HG02759 (cell line): Measurements from ENCODE around the gene MCM5.
"Not testable (repeated sequence)": the region's sequence is repeated elsewhere in the genome, so short reads cannot be mapped to it uniquely, and the experiment has no call there.

Experiments used
- ATAC-seq: cut with Tn5 transposase; IDR thresholded peaks from one replicate; pipeline ENCODE4 v1.9.1; 2021; ENCODE audit warnings: mild to moderate bottlenecking, moderate library complexity; ENCODE audit not compliant: unreplicated experiment

MCM5 gene

DNA sequence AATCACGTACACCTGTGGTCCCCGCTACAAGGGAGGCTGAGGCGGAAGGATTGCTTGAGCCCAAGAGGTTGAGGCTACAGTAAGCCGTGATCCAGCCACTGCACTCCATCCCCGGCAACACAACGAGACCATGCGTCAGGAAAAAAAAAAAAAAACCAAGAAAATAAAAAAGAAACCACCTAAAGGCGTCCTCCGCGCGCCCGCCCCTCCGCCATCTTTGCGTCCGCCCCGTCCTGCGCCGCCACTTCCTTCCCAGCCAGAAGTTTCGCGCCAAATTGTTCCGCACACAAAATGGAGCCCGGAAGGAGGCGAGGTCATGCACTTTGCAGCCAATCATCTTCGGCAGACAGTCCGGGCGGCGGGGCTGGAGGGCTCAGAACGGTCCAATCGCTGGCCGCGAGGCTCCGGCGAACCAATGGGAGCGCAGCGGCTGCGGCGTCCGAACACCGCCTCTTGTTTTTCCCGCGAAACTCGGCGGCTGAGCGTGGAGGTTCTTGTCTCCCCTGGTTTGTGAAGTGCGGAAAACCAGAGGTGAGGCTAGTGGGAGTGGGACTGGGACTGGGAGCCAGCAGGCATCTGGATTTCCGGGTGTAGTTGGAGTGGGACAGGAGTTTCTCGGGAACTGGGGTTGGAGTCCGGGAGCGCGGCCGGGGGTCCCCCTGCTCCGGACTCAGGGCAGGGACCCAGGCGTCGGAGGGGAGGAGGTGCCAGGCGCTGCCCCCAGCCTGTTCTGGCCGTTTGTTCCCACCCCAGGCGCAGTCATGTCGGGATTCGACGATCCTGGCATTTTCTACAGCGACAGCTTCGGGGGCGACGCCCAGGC is at the start of gene MCM5:
MCM5 (plus strand) TSS at position 463 of the 823 bp plus-strand sequence; CDS start at position 762, 299 bp downstream.
- peak; percentile 97 for ATAC-seq

DNA sequence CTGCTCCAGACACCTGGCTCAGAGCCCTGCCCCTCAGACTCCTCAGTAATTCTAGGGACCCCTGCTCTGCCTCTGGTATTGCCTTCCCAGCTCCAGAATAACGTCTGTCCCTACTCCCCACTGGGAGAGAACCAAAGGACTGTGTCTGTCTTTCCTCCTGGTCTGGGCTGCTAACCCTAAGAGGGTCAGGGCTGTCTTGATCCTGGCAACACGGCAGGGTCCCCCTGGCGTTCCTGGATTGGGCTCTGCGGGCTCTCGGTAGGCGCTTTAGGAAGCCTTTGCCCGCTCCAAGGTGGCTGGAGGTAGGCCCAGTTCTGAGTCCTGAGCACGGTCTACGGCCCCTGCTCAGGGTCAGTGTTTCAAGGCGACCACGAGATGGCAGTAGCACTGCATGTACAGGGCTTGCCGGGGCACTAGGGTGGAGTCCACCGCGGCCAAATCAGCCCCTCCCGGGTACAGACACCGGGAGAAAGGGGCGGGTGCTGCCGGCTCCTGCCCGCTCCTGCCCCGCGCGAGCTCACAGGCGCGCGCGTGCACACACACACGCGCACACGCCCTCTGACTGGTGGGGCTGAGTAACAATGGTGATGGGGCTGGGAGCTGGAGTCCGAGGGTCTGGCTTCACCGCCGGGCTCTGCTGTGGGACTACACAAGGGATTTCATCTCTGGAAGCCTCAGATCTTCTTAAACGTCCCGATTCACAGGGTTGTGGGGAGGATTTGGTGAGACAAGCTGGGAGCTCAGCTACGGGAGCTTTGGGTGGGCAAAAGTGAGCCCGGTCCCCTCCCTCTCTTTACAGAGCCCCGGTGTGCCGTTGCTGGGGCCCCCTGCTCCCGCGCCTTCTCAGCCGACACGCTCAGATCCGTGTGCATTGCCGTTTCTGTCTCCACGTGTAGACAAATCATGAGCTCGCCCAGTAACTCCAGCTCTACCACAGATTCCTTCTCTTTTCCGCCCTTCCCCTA is 49.1 kb upstream of the MCM5 start:
- ATAC-seq = peak; percentile 78

- peak; percentile 42 for ATAC-seq
Observed at GRCh38 chr22:35352214-35353111, 47.5 kb upstream of the MCM5 start.

GRCh38 chr22:35353318-35353717 is 46.6 kb upstream of the MCM5 start:
- ATAC-seq = no peak

- ATAC-seq = no peak
Observed at GRCh38 chr22:35354068-35354467, 45.9 kb upstream of the MCM5 start.

- ATAC-seq = no peak
Observed at GRCh38 chr22:35357883-35358621, 41.9 kb upstream of the MCM5 start.

- no peak for ATAC-seq
Observed at GRCh38 chr22:35359380-35360065, 40.4 kb upstream of the MCM5 start.

DNA sequence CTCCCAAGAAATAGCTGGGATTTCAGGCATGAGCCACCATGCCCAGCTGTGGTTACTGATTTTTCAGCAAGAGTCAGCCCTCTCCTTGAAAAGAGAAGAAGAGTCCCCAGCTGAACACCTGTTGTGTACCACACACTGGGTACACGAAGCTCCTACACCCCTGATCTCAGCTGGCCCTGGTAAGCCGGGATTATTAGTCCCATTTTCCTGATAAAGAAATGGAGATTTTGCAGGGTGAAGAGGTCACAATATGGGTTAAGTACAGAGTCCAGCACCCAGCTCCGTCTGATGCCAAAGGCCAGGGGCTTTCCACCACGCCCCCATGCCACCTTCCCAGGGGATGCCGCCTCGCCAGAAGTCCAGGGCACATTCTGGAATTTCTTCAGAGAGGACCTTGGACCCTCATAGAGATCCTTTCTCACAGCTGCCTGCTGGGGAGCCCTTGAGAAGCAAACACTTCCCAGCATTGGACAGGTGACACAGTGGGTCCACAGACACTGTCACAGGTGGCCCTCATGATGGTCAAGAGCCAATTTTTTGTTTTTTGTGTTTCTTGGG is 38.9 kb upstream of the MCM5 start:
- no peak for ATAC-seq

- ATAC-seq = no peak
Observed at GRCh38 chr22:35363566-35364086, 36.3 kb upstream of the MCM5 start.

DNA sequence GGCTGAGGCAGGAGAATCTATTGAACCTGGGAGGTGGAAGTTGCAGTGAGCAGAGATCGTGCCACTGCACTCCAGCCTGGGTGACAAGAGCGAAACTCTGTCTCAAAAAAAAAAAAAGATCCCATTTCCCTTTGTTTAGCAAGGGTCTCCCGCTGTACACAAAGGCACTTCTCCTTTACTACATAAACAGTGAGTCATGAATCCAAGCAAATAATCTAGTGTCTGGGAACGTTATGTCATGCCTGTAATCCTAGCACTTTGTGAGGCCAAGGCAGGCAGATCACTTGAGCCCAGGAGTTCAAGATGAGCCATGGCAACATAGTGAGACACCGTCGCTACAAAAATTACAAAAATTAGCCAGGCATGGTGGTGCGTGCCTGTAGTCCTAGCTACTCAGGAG is 35.7 kb upstream of the MCM5 start:
- not testable (repeated sequence) for ATAC-seq

GRCh38 chr22:35367331-35367886 is 32.5 kb upstream of the MCM5 start:
- ATAC-seq = peak; percentile 48

- ATAC-seq = no peak
Observed at GRCh38 chr22:35368386-35368785, 31.6 kb upstream of the MCM5 start.

- ATAC-seq = no peak
Observed at GRCh38 chr22:35369996-35370395, 29.9 kb upstream of the MCM5 start.

DNA sequence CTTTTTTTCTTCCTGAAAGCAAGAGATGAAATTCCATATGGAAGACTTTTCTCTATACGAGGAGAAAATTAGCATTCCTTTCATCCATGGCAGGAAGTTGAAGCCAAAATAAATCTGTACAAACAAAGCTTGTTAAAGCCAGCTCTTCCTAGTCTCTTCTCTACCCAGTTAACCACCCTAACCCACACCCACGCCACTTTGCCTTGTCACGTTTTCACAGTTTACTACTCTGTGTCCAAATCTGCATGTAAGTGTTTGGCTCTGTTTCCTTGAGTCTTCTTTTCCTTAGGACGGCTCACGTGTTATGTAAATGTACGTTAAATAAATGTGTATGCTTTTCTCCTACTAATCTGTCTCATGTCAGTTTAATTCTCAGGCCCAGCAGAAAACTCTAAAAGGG is 26.2 kb upstream of the MCM5 start:
- no peak for ATAC-seq

- no peak for ATAC-seq
Observed at GRCh38 chr22:35375031-35375430, 24.9 kb upstream of the MCM5 start.

GRCh38 chr22:35375526-35375925 is 24.4 kb upstream of the MCM5 start:
- no peak for ATAC-seq

DNA sequence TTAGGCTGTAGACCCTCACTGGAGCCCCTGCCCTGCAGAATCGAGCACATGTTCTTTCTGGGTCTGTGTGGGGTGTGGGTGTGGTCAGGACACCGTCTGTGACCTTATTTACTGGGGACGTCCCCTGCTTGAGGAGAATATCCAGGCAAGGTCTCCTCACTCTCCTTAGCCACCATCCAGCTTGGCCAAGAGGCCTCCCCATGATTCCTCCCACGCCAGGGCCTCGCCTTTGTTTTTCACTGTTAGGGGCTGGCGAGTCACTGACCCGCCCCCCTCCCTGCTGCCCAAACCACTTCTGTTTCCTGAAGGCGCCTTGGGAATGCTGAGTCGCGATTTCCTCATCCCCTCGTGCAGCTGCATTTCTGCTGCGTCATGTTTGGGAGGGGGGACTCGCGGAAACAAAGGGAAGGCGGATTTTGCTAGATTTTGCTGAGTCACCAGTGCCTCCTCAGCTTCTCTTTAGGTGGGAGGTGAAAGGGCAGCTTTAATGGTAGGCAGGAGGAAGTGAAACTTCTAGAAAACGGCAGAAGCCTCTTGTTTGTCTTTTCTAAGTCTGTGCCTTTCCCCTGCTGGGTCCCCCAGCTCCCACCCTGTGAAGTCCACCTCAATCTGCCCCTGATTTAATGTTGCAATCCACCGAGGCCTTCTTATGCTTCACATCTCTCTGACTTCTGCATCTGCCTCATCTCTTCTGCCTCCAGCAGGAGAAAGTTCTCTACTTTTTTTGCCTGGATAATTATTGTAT is 23.0 kb upstream of the MCM5 start:
- ATAC-seq = peak; percentile 57

DNA sequence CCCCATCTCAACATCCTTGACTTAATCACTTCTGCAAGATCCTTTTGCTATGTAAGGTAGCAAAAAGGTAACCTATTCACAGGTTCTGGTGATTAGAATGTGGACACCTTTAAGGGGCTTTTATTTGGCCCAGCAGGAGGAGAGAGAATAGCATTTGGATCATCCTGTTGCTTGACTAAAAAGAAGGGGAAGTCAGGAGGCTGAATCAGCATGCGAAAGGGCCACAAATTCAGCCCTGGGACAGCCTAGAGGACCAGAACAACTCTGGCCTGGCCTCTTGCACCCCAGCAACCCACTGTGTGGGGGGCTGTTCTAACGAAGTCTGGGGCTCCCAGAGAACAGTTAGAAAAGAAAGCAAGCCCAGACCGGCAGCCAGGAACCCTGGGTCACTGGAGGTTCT is 22.2 kb upstream of the MCM5 start:
- no peak for ATAC-seq
